IPS DF 6.9 (cell line): ENCODE measurements around the gene UBE2D2.
"Not testable (repeated sequence)": the region's sequence is repeated elsewhere in the genome, so short reads cannot be mapped to it uniquely, and the experiment has no call there.

Experiments used
- DNase-seq: peaks from one replicate; pipeline ENCODE4 v3.0.0-alpha.2; 2013; ENCODE audit warnings: low read depth, low spot score
- H3K27ac ChIP-seq: one replicate; pipeline ENCODE4 v1.5.1; 2013; ENCODE audit warnings: low read length, control low read depth
- H3K27me3 ChIP-seq: 2 replicates; pipeline ENCODE4 v1.6.1; 2013; ENCODE audit warnings: mild to moderate bottlenecking, low read length; ENCODE audit not compliant: control insufficient read depth, insufficient read depth
- H3K36me3 ChIP-seq: 2 replicates; pipeline ENCODE4 v1.6.1; 2013; ENCODE audit warnings: low read length; ENCODE audit not compliant: control insufficient read depth, insufficient read depth
- H3K4me1 ChIP-seq: 2 replicates; pipeline ENCODE4 v1.6.1; 2013; ENCODE audit warnings: low read length; ENCODE audit not compliant: control insufficient read depth, insufficient read depth
- H3K4me3 ChIP-seq: 2 replicates; pipeline ENCODE4 v1.5.1; 2013; ENCODE audit warnings: mild to moderate bottlenecking, low read length
- H3K9me3 ChIP-seq: 2 replicates; pipeline ENCODE4 v1.6.1; 2013; ENCODE audit warnings: low read length, inconsistent platforms; ENCODE audit not compliant: control insufficient read depth, insufficient read depth
- WGBS: extraction: QIAGEN DNeasy Blood & Tissue Kit; methylation state at CpG from one replicate; pipeline ENCODE4 v1.1.7; 2013; ENCODE audit warnings: mixed read lengths, missing lambda C conversion rate; ENCODE audit not compliant: insufficient read length, insufficient coverage; 5-methylcytosine and 5-hydroxymethylcytosine counted together

Gene UBE2D2

DNA sequence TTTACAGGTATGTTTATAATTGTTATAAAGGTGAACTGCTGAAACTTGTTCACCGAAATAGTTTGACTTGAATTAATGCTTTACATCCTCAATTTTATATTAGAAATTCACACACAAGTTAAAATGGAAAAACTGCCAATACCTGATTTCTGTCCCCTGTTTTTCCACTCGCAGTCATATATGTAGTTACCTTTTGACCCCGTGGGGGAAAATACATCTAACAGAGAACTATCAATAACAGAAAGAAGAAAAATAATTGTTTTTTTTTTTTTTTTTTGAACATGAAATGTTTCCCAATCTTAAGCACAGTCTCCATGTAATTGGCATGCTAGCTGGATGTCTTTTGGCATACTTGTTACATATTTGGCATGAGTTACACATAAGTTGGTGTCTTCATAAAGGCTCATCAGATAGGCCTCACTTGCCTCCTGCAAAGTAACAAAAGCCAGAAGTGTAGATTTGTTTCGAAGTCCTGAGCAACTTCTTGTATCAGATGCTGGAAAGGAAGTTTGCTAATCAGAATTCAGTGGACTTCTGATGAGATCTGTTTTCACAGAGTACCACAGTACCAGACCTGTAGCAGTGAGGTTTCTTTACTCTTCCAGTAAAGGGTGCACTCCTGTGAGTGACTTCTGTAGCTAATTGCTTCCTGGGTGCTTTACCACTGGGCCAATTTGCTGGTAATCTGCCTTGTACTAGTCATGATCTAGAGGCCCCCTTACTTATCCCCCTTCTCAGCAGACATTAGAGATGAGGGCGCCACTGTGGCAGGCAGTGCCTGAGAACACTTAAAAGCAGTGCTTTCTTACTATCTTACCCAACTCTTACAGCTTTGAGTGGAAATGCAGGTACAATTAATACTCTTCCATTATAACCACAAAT lies 50.8 kb downstream of the UBE2D2 start:
- Histone ChIP-seq H3K9me3 (no peaks in the 10 kb centered on the region), H3K27me3 (no peaks in the 10 kb centered on the region), H3K4me1 (no peaks in the 10 kb centered on the region), H3K36me3 (no peaks in the 10 kb centered on the region; the same call in 1 of the 2 replicates), H3K27ac (no peak overlapping the region), H3K4me3 (no peak overlapping the region)
- DNase-seq = no peak
- no CpG with 5 or more reads among the region's 5 CpGs for WGBS

DNA sequence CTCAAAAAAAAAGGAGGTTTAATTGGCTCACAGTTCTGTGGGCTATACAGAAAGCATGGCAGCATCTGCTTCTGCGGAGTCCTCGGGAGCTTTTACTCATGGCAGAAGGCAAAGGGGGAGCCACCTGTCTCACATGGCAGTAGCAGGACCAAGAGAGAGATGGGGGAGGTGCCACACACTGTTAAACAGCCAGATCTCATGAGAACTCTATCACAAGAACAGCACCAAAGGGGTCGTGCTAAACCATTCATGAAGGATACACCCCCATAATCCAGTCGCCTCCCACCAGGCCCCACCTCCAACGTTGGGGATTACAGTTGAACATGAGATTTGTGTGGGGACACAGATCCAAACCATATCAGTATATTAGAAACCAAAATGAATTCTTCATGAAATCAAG lies 58.7 kb downstream of the UBE2D2 start:
- H3K9me3 ChIP-seq = no peaks in the 10 kb centered on the region
- H3K27me3 ChIP-seq = no peaks in the 10 kb centered on the region
- no peaks in the 10 kb centered on the region for H3K4me1 ChIP-seq
- H3K27ac ChIP-seq = no peak overlapping the region
- no peak for DNase-seq
- H3K36me3 ChIP-seq = peaks cover 8% of the 10 kb centered on the region; the same call in 1 of the 2 replicates
- H3K4me3 ChIP-seq = no peak overlapping the region
- WGBS = no CpG with 5 or more reads among the region's 5 CpGs

DNA sequence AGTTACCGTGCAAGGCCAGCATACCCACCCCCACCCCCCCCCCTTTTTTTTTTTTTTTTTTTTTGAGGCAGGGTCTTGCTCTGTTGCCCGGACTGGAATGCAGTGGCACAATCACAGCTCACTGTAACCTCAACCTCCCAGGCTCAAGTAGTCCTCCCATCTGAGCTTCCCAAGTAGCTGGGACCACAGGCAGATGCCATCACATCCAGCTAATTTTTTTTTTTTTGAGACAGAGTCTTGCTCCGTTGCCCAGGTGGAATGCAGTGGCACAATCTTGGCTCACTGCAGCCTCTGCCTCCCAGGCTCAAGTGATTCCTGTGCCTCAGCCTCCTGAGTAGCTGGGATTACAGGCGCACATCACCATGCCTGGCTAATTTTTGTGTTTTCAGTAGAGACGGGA lies 64.3 kb downstream of the UBE2D2 start:
- not testable (repeated sequence) for DNase-seq, H3K9me3 ChIP-seq, H3K36me3 ChIP-seq, H3K4me3 ChIP-seq, H3K27me3 ChIP-seq, H3K4me1 ChIP-seq, H3K27ac ChIP-seq
- no CpG with 5 or more reads among the region's 5 CpGs for WGBS

DNA sequence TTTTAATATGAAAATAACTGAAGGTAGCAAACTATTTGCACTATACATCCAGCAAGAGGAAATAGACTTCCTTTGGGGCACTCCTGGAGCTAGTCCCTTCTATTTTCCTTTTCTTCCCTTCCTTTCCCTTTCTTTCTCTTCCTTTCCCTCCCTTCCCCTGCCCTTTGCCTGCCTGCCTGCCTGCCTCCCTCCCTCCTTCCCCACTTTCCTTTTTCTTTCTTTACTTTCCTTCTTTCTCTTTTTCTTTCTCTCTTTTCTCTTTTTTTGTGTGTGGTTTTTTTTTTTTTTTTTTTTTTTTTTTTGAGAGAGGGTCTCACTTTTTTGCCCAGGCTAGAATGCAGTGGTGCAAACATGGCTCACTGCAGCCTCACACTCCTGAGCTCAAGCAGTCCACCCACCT lies 69.7 kb downstream of the UBE2D2 start:
- no peaks in the 10 kb centered on the region; the same call in 1 of the 2 replicates for H3K36me3 ChIP-seq

DNA sequence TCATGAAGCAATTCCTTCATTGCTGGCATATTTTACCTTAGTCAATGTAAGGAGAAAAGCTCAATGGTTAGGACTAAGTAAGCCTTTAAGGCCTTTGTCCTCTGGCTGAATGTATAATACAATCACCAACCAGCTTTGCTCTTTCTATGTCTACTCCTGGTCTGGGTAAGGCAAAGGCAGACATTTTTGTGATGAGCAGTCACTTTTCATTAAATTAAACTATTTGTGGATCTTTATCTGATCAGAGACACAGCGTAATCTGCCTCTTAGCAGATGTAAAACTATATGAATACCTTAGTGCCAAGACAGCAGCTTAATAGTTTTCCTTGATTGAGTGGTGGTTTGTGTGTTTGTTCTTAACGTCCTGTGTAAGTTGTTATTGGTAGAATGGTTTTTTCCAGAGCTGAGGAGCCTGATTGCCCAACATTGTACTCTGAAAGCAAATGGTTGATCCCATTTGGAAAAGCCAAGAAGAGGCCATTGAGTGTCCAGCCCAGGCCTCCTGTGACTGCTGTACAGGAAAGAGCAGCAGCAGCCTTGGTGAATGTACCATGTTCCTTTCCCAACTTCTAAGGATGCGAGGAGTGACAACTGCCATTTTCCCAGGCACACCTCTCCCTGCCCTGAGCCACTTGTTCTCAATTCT lies 70.5 kb downstream of the UBE2D2 start:
- Histone ChIP-seq H3K4me3 (no peak overlapping the region), H3K9me3 (no peaks in the 10 kb centered on the region), H3K27ac (no peak overlapping the region), H3K36me3 (no peaks in the 10 kb centered on the region; the same call in 1 of the 2 replicates), H3K4me1 (peaks cover 4% of the 10 kb centered on the region), H3K27me3 (no peaks in the 10 kb centered on the region)
- DNase-seq = no peak
- no CpG with 5 or more reads among the region's 3 CpGs for WGBS

More for the DNA sequence above, 69.7 kb downstream of the UBE2D2 start:
- Histone ChIP-seq H3K27ac (no peak overlapping the region), H3K9me3 (no peaks in the 10 kb centered on the region), H3K4me3 (no peak overlapping the region), H3K27me3 (no peaks in the 10 kb centered on the region), H3K4me1 (peaks cover 1% of the 10 kb centered on the region)
- no peak for DNase-seq

DNA sequence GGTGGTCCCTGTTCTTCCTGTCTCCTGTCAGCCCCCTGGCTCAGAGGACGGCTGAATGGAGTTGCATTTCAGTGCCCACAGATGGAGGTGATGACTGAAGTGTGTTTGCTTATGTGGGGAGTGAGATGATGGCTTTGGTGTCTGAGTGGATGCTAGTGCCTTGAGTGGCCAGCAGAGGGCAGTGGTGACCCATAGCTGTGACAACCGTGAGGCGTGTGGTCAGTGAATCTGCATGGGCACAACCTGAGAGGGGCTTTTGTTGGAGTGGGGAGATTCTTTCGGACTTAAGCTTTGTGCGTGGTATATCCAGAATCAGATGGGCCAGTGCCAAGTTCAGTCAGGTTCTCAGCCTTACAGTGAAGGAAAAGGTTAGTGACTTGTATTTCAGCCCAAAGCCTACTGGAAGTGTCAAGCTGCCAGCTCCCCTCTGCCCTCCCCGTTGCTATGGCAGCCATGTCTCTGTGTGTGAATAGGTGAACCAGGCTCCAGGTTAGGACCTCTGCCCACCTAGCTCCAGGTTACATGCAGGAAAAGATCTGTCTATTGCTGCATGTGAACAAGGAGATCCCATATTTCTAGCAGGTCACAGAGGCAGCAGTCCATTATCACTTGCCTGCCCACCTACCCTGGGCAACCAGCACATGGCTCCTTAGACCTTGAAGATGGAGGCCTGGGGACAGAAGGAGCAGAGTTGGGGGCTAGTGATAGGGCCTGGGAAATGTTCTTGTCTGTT lies 72.3 kb downstream of the UBE2D2 start:
- DNase-seq = peak; percentile 76

DNA sequence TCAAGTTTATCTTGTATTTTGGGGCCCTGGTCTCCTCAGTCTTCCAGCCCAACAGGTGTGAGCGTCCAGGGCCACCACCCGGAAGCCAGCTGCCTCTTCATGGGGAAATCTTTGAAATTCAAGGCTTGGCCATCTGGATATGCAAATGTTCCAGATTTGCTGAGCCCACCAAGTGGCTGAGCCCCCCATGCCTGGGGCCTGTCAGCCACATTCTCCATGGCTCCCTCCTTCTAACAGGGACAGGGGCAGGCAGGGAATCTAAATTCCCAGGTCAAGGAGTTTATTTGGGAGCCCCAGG lies 72.8 kb downstream of the UBE2D2 start:
- Histone ChIP-seq H3K36me3 (no peaks in the 10 kb centered on the region), H3K27ac (no peak overlapping the region), H3K9me3 (no peaks in the 10 kb centered on the region), H3K27me3 (no peaks in the 10 kb centered on the region), H3K4me1 (peaks cover 14% of the 10 kb centered on the region), H3K4me3 (no peak overlapping the region)
- no peak for DNase-seq
- WGBS = no CpG with 5 or more reads among the region's 2 CpGs

More for the DNA sequence above, 72.3 kb downstream of the UBE2D2 start:
- H3K4me1 ChIP-seq = peaks cover 11% of the 10 kb centered on the region
- H3K9me3 ChIP-seq = no peaks in the 10 kb centered on the region
- whole genome bisulfite sequencing = no CpG with 5 or more reads among the region's 6 CpGs
- H3K27ac ChIP-seq = no peak overlapping the region
- no peak overlapping the region for H3K4me3 ChIP-seq
- no peaks in the 10 kb centered on the region for H3K36me3 ChIP-seq
- H3K27me3 ChIP-seq = no peaks in the 10 kb centered on the region

DNA sequence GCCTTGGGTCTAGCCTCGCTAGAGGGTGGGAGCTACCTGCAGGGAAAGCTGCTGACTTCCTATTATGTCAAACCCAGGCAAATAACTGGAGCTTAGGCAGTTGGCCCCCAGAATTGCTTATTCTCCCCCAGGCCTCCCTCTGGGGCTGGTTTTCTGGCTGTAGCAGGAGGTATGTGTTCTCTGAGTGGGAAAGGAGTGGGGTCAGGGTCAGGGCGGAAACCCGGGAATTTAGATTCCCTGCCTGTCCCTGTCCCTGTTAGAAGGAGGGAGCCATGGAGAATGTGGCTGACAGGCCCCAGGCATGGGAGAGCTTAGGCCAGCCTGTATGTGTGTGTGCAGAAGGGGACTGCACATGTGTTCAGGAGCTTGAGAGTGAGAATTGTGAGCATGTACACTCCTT lies 73.4 kb downstream of the UBE2D2 start:
- H3K9me3 ChIP-seq = no peaks in the 10 kb centered on the region
- WGBS = no CpG with 5 or more reads among the region's 3 CpGs
- H3K4me3 ChIP-seq = no peak overlapping the region
- no peak for DNase-seq
- H3K27ac ChIP-seq = no peak overlapping the region
- no peaks in the 10 kb centered on the region for H3K27me3 ChIP-seq
- peaks cover 14% of the 10 kb centered on the region for H3K4me1 ChIP-seq
- no peaks in the 10 kb centered on the region for H3K36me3 ChIP-seq

DNA sequence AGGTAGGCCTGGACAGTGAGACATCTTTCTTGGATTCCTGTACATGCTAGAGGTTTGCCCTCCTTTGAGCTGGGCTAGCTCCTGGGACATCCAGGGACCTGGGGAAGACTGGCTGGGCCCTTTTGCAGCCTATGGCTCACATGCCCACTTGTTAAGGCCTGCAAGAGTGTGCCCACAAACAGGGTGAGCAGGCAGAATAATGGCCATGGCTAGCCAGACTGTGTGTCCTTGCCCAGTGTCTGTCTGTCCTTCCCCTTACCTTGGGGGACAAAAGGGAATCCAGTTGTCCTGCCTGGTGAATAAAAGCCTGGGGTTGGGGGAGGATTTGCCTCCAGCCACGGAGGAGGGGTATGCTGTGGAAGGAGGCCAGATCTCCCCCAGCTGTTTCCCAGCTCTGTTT lies 74.1 kb downstream of the UBE2D2 start:
- no peak for DNase-seq
- Histone ChIP-seq H3K4me3 (no peak overlapping the region), H3K27me3 (no peaks in the 10 kb centered on the region), H3K36me3 (no peaks in the 10 kb centered on the region), H3K4me1 (peaks cover 20% of the 10 kb centered on the region), H3K27ac (no peak overlapping the region), H3K9me3 (no peaks in the 10 kb centered on the region)
- no CpG with 5 or more reads among the region's 1 CpG for WGBS

DNA sequence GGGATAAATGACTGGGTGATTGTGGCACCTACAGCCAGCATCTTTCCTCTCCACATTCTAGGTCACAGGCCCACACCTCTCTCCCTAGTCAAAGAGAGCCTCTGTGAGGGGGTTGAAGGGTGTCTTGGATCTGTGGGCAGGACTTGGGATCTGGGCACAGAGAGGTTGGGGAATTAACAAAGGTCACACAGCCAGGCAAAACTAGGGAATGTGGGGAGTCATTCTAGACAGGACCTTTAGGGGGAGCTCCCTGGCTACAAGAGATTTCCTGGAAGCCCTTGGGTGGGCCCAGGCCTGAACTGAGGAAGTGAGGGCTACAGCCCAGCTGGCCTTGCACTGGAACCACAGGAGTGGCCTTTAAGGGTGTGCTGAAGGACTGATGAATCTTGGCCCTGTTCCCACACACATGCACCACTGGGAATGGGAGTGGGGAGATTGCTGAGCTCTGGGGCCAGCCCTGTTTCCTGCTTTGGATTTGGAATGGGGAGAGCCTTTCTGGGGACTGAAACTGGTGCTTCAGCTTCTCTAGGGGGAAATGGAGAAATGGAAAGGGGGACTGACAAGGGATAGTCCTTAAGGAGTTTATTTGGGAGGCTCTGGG lies 74.6 kb downstream of the UBE2D2 start:
- no peak overlapping the region for H3K27ac ChIP-seq
- H3K4me3 ChIP-seq = no peak overlapping the region
- DNase-seq = no peak

More for the DNA sequence above, 74.6 kb downstream of the UBE2D2 start:
- Histone ChIP-seq H3K27me3 (no peaks in the 10 kb centered on the region), H3K4me1 (peaks cover 24% of the 10 kb centered on the region), H3K36me3 (no peaks in the 10 kb centered on the region), H3K9me3 (no peaks in the 10 kb centered on the region)
